Lower lobe of right lung (tissue), 2 donors: ENCODE results near the gene ISG15. TPM values are rescaled to one million over a fixed set of nuclear protein-coding genes. Genes with fewer than 3 reads are reported as not detected.

Experiments
- ATAC-seq, 2 donors: fragments of 200-7000 bp; cut with Tn5 transposase; one replicate each; pipeline ENCODE4 v1.9.1; 2020 to 2022; ENCODE audit warnings: mild to moderate bottlenecking in 2 of 2, moderate library complexity in 2 of 2
- DNase-seq: peaks from one replicate; pipeline ENCODE4 v3.0.0-alpha.2; 2020
- H3K27ac ChIP-seq: fragments of 200-600 bp; one replicate; pipeline ENCODE4 v1.8.0; 2022
- H3K27me3 ChIP-seq: fragments of 200-600 bp; one replicate; pipeline ENCODE4 v1.8.0; 2022; ENCODE audit warnings: low read depth
- H3K36me3 ChIP-seq: fragments of 200-600 bp; one replicate; pipeline ENCODE4 v1.8.0; 2022; ENCODE audit warnings: mild to moderate bottlenecking
- H3K4me1 ChIP-seq: fragments of 200-600 bp; one replicate; pipeline ENCODE4 v1.8.0; 2022
- H3K4me3 ChIP-seq: fragments of 200-600 bp; one replicate; pipeline ENCODE4 v1.8.0; 2022; ENCODE audit warnings: mild to moderate bottlenecking
- H3K9me3 ChIP-seq: fragments of 200-600 bp; one replicate; pipeline ENCODE4 v1.8.0; 2022
- CTCF ChIP-seq: fragments of 200-600 bp; IDR thresholded peaks from one replicate; pipeline ENCODE4 v1.8.0; 2022; ENCODE audit warnings: antibody characterized with exemption, mild to moderate bottlenecking
- intact Hi-C: fragments of 100-400 bp; cut with DNase I; formaldehyde crosslinking; loops from one replicate; pipeline ENCODE4 v1.11.0; 2022
- total RNA-seq: library from RNA; stranded (reverse); fragmentation: NEBNext Ultra II Directional; extraction: Animal tissue kit (Norgen Biotek cat#: 25700); gene quantifications from one replicate; pipeline ENCODE4 v1.2.1, GENCODE V29; 2021
- donor health status: DM: no; HTN: yes; CAD: no; lungs with severe emphysema.

The ISG15 gene
- total RNA-seq, 1 donor from 2014 or later: 76.9 TPM

GRCh38 chr1:1032424-1032823 lies 19.1 kb downstream of the ISG15 start:
- DNase-seq (no peak), ATAC-seq (peak; percentile 57 to 71)
- peaks cover 11% of the 10 kb centered on the region for H3K4me1 ChIP-seq
- intact Hi-C loops: no loop called here
- peaks cover 28% of the 10 kb centered on the region for H3K27me3 ChIP-seq
- no peaks in the 10 kb centered on the region for H3K36me3 ChIP-seq
- no peak for TF ChIP-seq CTCF
- no peak overlapping the region for H3K27ac ChIP-seq
- peak overlapping the region; percentile 54 for H3K4me3 ChIP-seq
- no peaks in the 10 kb centered on the region for H3K9me3 ChIP-seq

- Histone ChIP-seq H3K36me3 (no peaks in the 10 kb centered on the region), H3K4me3 (peak overlapping the region; percentile 54), H3K27me3 (peaks cover 28% of the 10 kb centered on the region), H3K27ac (no peak overlapping the region), H3K9me3 (no peaks in the 10 kb centered on the region), H3K4me1 (peaks cover 11% of the 10 kb centered on the region)
- peak; percentile 91 to 94 for ATAC-seq
- DNase-seq: peak; percentile 89
- intact Hi-C loops: no loop called here
- peak; percentile 71 for TF ChIP-seq CTCF
Observed at GRCh38 chr1:1033009-1033587, 19.8 kb downstream of the ISG15 start.

GRCh38 chr1:1033731-1034438 lies 20.6 kb downstream of the ISG15 start:
- no peak for DNase-seq
- intact Hi-C loops: no loop called here
- Histone ChIP-seq H3K4me3 (peak overlapping the region; percentile 54), H3K36me3 (no peaks in the 10 kb centered on the region), H3K9me3 (no peaks in the 10 kb centered on the region), H3K27me3 (peaks cover 28% of the 10 kb centered on the region), H3K27ac (no peak overlapping the region), H3K4me1 (peaks cover 12% of the 10 kb centered on the region)
- ATAC-seq: no peak
- no peak for TF ChIP-seq CTCF

GRCh38 chr1:1034439-1034781 lies 21.1 kb downstream of the ISG15 start:
- ATAC-seq (no peak), DNase-seq (no peak)
- intact Hi-C loops: no loop called here
- H3K27ac ChIP-seq: no peak overlapping the region
- H3K27me3 ChIP-seq: peaks cover 28% of the 10 kb centered on the region
- H3K36me3 ChIP-seq: no peaks in the 10 kb centered on the region
- no peak for TF ChIP-seq CTCF
- H3K4me3 ChIP-seq: no peak overlapping the region
- H3K4me1 ChIP-seq: peaks cover 17% of the 10 kb centered on the region
- H3K9me3 ChIP-seq: no peaks in the 10 kb centered on the region

- intact Hi-C loops: no loop called here
- TF ChIP-seq CTCF: no peak
- H3K4me1 ChIP-seq: peaks cover 27% of the 10 kb centered on the region
- ATAC-seq: no peak
- H3K27me3 ChIP-seq: peaks cover 36% of the 10 kb centered on the region
- H3K27ac ChIP-seq: no peak overlapping the region
- no peaks in the 10 kb centered on the region for H3K9me3 ChIP-seq
- no peak overlapping the region for H3K4me3 ChIP-seq
- H3K36me3 ChIP-seq: no peaks in the 10 kb centered on the region
- no peak for DNase-seq
Observed at GRCh38 chr1:1035291-1035943, 22.1 kb downstream of the ISG15 start.
